HG02571 (cell line): Measurements from ENCODE around the gene NPIPB6.

ENCODE experiments used
- ATAC-seq: cut with Tn5 transposase; IDR thresholded peaks from one replicate; pipeline ENCODE4 v1.9.1; 2021; ENCODE audit warnings: mild to moderate bottlenecking, moderate library complexity; ENCODE audit not compliant: unreplicated experiment

Gene NPIPB6

DNA sequence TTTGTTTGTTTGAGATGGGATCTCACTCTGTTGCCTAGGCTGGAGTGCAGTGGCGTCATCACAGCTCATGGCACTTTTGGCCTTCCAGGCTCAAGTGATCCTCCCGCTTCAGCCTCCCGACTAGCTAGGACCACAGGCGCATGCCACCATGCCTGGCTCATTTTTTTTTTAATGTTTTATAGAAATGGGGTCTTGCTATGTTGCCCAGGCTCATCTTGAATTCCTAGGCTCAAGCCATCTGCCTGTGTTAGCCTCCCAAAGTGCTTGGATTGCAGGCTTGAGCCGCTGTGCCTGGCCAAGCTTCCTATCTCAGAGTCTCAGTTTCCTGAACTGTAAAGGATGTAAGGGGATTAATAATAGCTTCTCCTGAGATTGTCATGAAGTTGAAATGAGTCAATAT is 63.0 kb downstream of the NPIPB6 start:
- no peak for ATAC-seq

DNA sequence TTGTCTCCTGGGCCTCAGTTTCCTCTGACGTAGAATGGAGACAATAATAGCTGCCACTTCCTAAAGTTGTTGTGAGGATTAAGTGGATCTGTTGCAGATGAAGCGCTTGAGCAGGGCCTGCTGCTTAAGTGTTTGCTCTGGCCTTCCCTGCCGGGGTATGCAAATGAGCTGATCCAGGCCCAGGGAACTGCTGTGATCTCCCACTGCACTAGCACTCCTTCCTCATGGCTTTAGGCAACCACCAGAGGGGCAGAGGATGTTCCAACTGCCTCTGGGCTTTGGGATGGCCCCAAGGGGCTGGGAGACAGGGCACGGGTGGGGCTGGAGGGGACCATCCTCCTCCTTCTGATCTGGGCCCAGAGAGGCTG is 64.8 kb downstream of the NPIPB6 start:
- no peak for ATAC-seq

DNA sequence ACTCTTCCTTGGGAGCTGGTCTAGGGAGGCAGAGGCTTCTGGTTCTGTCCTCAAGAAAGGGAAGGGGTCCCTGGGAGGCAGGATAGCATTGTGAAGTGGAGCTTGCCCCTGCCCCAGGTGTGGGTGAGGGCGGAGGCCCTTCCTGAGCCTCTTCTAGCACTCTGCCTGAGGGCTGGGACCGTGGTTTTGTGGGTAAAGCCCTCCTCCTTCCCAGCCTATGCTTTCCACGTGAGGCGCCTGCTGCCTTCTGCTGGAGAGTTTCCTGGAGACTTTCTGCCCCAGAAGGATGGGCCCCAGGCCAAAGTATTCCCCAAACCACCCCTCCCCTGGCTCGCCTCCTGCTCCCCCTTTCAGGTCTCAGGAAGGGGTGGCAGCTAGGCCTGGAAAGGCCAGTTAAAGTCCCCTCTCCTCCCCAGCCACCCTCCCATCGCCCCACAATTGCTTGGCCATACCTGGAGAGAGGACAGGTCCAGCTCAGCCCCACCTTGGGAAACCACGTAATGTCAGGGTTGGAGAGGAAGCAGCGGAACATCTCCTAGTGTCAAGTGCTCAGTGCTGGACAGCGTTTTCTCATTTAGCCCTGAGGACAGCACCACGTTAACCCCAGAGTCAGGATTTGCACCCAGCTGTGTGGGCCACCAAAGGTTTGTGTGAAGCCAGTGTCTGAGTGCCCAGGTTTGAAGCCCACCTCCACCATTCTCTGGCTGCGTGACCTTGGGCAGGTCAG is 65.4 kb downstream of the NPIPB6 start:
- ATAC-seq: no peak

DNA sequence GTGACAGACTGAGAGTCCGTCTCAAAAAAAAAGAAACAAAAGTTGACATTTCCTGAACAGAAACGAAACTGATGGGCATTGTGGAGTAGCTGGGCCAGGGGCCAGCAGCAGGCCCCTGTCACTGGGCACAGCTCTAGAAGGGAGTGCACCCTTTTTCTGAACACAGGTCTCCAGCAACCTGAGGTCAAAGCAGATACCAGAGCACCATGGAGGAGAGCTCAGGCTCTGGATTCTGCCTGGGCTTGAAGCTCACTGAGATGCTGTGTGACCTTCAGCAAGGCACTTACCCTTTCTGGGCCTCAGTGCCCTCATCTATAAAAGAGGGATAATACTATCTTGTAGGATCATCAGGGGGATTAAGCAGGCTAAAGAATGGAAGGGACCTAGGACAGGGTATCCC is 66.0 kb downstream of the NPIPB6 start:
- no peak for ATAC-seq

DNA sequence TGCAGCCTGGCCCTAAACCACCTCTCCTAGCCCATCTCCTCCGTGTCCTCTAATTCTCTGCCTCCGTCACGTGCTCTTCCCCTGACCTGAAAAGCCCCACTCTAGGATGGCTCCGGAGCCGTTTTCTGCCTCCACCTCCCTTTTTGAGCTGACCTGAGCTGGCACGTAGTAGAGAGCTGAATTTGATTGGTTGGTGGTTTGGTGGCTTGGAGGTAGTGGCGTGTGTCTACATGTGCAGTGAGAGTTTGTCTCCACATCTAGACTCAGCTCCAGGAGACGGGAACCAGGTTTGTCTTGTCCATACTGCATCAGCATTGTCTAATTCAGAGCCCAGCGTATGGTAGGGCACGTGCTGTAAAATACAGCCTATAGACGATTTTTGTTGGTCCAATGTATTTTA is 68.0 kb downstream of the NPIPB6 start:
- no peak for ATAC-seq

DNA sequence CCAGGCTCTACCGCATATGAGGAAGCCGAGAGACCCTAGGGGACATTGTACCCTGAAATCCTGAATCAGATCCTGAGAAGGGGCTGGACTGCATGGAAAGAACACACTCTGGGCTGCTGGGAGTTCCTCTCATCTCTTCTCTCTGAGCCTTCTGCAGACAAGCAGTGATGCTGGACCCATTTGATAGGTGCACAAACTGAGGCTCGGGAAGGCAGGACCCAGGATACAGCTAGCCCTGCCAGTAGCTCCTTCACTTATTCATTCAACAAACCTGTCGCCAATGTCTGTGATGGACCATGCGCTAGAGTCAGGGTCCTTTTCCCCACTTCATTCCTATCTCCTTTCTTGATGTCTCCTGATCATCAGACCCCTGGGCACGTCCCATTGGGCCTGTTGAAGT is 69.1 kb downstream of the NPIPB6 start:
- no peak for ATAC-seq

DNA sequence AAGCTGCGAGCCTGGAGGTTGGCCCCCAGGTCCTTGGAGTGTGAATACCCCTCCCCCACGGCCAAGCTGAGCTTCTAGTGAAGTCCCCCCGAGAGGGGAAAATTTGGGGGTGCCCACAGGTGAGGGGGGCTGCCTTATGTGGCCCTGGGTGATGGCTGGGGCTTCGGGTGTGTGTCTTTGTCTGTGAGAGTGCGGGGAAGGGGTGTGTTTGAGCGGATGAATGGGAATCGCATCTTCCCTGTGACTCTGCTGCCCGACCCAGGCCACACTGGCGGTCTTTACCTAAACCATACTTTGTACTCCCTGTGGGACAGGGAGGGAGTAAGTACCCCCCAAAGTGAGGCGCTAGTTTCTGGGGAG is 69.7 kb downstream of the NPIPB6 start:
- ATAC-seq: no peak

DNA sequence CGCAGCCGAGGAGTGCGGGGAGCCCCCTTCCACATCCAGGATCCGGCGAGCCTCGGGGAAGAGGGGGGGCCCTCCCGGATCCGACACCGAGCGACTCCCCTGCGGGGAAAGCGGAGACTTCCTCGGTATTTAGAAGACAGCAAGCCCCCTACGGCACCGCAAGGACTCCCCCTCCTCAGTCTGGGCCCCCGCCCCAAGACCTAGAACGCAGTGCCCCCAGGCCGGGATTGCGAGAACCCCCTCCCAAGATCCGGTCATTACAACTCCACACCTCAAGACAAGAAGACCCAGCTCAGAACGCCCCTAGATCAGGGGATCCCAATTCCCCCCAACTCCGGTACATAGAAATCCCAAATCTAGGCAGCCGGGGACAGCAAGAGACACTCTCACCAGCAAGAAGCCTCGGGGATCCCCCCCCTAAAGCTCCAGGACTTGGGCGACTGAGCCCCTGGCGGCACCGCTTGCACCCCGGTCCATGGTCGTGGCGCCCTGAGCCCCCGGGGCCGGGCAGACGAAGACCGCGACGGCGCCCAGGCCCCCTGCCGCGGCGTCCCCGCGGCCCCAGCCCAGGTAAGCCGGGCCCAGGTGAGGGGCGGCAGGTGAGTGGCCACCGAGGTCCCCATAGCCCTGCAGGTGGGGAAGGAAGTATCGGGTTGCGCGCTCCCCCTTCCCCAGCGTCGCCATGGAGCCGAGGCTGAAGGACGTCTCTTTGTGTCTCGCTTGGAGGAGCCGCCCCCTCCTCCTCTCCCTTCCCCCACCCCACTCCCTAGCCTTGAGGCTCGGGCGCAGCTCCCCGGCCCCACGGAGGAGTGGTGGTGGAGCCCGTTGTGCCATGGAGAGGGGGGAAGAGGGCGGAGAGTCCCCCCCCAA is 70.3 kb downstream of the NPIPB6 start:
- no peak for ATAC-seq
